AG04449 (cell line): ENCODE results near the gene MTMR1.

Experiments
- CTCF ChIA-PET: fragments of 350-600 bp; formaldehyde crosslinking; extraction: SDS; loops from one replicate; lab custom pipeline; 2021; ENCODE audit warnings: antibody characterized with exemption; lab: Yijun Ruan, JAX
- POLR2A ChIA-PET: fragments of 400-600, 350-600 bp; formaldehyde crosslinking; extraction: SDS; loops from one replicate; lab custom pipeline; 2020; ENCODE audit warnings: antibody characterized with exemption, inconsistent platforms; lab: Yijun Ruan, JAX
- DNase-seq: peaks from one replicate; pipeline ENCODE4 v3.0.0-alpha.2; 2010; ENCODE audit warnings: low read depth, low spot score
- H3K4me3 ChIP-seq: 2 replicates; pipeline ENCODE4 v1.5.1; 2011; ENCODE audit warnings: low read depth, mild to moderate bottlenecking, control low read depth, low read length
- TF ChIP-seq, protein P1 (sequence below): IDR thresholded peaks from one replicate; pipeline ENCODE4 v1.5.1; 2011; ENCODE audit warnings: mild to moderate bottlenecking, moderate library complexity, low read length, control low read depth, inconsistent platforms; ENCODE audit not compliant: insufficient read depth; ENCODE audit errors: missing control alignments

The MTMR1 gene

DNA sequence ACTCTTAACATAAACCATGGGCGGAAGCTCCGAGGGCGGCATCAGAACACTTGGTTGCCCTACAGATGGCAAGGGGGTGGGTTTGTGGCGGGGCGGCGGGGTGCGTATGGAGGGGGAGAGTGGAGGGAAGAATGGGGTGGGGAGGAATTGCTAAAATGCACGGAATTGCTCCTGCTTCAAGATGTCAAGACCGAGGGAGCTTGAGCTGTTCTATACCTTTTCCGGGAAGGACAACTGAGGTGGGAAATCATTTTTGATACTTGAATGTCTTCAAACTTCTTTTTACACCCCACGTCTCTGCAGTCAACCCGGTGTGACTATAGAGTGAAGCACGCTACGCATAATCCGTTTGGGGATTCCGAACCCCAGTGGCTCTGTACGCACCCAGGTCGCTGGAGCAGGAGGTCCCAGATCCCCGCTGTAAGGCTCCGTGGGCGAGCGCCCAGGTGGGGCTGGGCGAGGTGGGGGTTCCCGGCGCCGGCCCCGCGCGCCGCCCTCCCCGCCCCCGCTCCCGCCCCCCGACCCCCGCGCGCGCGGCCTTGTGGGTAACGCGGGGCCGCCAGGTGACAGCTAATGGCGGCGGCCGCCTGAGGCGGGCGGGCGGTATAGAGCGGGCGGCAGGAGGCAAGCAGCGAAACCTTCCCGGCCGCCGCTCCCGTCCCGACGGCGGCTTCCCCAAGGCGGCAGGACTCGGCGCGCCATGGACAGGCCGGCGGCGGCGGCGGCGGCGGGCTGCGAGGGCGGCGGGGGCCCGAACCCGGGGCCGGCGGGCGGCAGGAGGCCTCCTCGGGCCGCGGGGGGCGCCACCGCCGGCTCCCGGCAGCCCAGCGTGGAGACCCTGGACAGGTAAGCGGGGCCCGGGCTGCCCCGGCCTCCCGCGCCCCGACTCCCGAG is at the start of gene MTMR1:
MTMR1 (plus strand) TSS at position 566 of the 894 bp plus-strand sequence; CDS start at position 701, 135 bp downstream.
- CTCF ChIA-PET, result interaction anchor here (1.4 kb wide), 1 partner anchor 12 kb away, joined by 3 read pairs; no protein-coding TSS in a partner anchor
- POLR2A ChIA-PET, result interaction anchor here (0.6 to 1.1 kb wide), 3 partner anchors 10 to 441 kb away, joined by 3 read pairs; no protein-coding TSS in a partner anchor
- DNase-seq, result no peak
- TF ChIP-seq, protein P1, sequence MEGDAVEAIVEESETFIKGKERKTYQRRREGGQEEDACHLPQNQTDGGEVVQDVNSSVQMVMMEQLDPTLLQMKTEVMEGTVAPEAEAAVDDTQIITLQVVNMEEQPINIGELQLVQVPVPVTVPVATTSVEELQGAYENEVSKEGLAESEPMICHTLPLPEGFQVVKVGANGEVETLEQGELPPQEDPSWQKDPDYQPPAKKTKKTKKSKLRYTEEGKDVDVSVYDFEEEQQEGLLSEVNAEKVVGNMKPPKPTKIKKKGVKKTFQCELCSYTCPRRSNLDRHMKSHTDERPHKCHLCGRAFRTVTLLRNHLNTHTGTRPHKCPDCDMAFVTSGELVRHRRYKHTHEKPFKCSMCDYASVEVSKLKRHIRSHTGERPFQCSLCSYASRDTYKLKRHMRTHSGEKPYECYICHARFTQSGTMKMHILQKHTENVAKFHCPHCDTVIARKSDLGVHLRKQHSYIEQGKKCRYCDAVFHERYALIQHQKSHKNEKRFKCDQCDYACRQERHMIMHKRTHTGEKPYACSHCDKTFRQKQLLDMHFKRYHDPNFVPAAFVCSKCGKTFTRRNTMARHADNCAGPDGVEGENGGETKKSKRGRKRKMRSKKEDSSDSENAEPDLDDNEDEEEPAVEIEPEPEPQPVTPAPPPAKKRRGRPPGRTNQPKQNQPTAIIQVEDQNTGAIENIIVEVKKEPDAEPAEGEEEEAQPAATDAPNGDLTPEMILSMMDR, result no peak
- peak within 1 kb of the TSS; percentile 63 for H3K4me3 ChIP-seq

DNA sequence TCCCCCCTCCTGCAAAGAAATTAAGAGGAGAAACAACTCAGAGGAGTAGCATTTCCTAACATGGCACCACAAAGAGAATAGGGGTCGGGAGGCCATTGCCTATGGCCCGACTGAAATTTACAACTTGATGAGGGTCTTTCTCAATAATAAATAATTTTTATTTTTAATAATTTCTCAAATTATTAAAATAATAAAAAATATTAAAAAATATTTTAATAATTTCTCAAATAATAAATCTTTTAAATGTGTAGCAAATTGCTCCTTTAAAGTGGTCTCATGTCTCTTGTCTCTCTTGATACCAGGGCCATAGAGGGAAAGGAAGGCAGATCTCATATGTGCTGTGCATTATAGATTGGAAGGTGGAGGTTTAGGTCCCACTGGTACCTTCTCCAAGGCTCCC is 49.2 kb upstream of the MTMR1 start:
- no peak overlapping the region for H3K4me3 ChIP-seq
- ChIA-PET CTCF (interaction anchor here (0.6 to 1.4 kb wide), 5 partner anchors 8 to 693 kb away, joined by 3 to 4 read pairs (median 3); no protein-coding TSS in a partner anchor), POLR2A (no interaction called here)
- no peak for DNase-seq
- TF ChIP-seq, protein P1, result no peak

DNA sequence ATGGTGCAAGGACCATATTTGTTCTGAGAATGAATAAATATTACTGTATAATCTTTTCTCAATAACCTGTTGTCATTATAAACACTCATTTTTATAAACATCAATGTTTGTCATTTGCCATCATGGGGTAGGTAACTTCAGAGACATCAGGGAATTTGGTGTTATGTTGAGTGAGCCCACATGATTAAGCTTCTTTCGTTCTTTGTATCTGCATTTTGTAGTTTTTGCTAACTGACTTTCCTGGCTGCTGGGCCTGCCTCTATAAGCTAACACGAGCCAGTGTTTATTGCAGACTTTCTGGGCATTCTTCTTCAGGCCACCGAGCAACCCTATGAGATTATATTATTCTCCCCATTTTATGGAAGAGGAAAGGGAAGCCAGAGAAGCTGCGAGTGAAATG is 48.8 kb upstream of the MTMR1 start:
- POLR2A ChIA-PET, result no interaction called here
- DNase-seq, result no peak
- CTCF ChIA-PET, result interaction anchor here (1.2 to 1.4 kb wide), 3 partner anchors 9 to 693 kb away, joined by 3 to 4 read pairs (median 3); no protein-coding TSS in a partner anchor
- TF ChIP-seq, protein P1, result no peak
- H3K4me3 ChIP-seq, result no peak overlapping the region

DNA sequence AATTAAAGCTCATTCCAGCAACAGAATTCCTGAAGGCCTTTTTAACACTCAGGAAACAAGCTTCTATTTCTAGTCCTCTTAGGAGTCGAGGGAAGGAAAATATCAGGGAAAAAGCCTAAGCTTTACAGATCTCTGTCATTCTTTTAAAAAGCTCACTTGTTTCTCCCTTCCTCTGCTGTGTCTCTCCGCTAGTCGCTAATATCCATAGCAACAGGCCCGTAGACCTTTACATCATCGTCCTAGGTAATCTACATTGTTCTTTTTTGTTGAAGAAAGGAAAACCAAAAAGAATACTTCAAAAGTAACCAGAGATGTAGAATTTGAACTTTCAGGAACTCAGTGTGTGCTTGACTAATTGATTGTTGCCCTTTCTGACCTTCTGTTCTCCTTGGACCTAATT is 45.9 kb upstream of the MTMR1 start:
- POLR2A ChIA-PET, result no interaction called here
- DNase-seq, result no peak
- no peak overlapping the region for H3K4me3 ChIP-seq
- TF ChIP-seq, protein P1, result no peak
- CTCF ChIA-PET, result no interaction called here

DNA sequence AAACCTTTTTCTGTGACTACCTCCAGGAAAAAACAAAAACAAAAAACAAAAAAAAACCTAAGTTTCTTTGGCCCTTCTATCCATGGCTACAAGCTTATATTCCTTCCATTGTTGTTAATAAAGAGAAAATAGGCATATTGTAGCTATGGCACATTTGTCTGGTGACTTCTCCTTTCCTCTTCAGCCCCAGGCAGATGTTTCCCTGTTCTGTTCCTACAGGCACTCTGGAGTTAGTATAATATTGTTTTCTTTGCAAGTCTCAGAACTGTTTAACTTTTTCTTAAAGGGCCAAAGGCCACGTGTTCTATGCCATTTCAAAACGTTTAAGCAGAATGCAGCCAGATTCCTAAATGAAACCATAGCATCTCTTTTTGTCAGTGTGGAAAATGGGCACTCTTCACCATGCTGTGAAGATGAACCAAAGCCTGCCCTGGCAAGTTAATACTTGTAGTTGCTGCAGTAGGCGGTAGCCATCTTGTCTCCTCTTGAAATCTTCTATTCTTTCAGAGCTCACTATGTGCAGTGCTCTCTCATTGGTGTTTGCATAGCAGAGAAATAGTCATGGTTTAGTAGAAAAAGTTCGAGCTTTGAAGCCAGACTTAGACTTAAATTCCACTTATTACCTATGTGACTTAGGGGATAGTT is 44.8 kb upstream of the MTMR1 start:
- ChIA-PET POLR2A (no interaction called here), CTCF (interaction anchor here (0.9 kb wide), 2 partner anchors 10 kb away, joined by 3 to 4 read pairs; no protein-coding TSS in a partner anchor)
- DNase-seq, result no peak
- TF ChIP-seq, protein P1, result no peak
- no peak overlapping the region for H3K4me3 ChIP-seq
